GM21576 (cell line): ENCODE results near the gene OS9.
"Not testable (repeated sequence)": the region's sequence is repeated elsewhere in the genome, so short reads cannot be mapped to it uniquely, and the experiment has no call there.

Experiments
- ATAC-seq: cut with Tn5 transposase; IDR thresholded peaks from one replicate; pipeline ENCODE4 v1.9.1; 2021; ENCODE audit warnings: mild to moderate bottlenecking, moderate library complexity; ENCODE audit not compliant: unreplicated experiment

Gene OS9, protein sequence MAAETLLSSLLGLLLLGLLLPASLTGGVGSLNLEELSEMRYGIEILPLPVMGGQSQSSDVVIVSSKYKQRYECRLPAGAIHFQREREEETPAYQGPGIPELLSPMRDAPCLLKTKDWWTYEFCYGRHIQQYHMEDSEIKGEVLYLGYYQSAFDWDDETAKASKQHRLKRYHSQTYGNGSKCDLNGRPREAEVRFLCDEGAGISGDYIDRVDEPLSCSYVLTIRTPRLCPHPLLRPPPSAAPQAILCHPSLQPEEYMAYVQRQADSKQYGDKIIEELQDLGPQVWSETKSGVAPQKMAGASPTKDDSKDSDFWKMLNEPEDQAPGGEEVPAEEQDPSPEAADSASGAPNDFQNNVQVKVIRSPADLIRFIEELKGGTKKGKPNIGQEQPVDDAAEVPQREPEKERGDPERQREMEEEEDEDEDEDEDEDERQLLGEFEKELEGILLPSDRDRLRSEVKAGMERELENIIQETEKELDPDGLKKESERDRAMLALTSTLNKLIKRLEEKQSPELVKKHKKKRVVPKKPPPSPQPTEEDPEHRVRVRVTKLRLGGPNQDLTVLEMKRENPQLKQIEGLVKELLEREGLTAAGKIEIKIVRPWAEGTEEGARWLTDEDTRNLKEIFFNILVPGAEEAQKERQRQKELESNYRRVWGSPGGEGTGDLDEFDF

DNA sequence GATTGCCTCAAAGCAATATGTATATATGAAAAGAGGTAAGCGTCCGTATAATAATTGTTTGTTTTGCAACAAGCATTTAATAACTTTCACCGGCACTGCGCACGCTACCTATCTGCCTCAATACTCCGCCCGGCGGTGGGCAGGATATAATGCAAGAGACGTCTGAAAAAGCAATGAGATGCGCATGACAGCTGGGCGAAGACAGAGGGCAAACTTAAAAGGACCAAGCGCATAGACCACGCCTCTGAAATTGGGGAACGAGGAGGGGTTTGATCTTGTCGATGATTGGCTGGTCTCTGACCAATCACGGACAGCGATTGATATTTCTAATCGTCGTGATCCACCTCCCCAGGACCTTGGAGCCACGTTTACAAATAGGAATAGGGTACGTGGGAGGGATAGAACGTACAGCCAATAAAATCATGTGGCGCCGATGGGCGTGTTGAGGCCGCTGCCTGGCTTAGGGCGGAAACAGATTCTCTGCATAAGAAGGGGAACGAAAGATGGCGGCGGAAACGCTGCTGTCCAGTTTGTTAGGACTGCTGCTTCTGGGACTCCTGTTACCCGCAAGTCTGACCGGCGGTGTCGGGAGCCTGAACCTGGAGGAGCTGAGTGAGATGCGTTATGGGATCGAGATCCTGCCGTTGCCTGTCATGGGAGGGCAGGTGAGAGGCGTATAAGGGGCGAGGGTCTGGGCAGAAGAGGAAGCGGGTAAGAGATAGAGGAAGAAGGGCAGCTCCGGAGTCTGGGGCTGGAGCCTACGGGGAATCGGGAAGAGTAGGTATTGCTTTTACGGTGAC is at the start of gene OS9:
Gene OS9, plus strand, starts transcription at position 474 of the 800 bp plus-strand sequence. Its CDS starts 30 bp downstream, at position 504.
- peak; percentile 98 for ATAC-seq

DNA sequence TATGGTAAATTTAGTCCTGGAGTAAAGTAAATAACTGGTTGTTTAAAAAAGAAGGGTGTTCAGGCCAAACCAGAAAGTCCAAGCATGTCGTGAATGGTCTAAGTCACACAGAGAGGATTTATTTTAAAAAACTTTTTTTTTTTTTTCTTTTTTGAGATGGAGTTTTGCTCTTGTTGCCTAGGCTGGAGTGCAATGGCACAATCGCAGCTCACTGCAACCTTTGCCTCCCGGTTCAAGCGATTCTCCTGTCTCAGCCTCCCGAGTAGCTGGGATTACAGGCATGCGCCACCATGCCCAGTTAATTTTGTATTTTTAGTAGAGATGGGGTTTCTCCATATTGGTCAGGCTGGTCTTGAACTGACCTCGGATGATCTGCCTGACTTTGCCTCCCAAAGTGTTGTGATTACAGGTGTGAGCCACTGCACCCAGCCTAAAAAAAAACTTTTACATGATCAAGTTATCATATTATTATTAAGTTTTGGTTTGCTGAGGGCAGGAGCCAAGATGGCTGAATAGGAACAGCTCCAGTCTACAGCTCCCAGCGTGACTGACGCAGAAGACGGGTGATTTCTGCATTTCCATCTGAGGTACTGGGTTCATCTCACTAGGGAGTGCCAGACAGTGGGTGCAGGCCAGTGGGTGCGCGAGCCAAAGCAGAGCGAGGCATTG is 47.8 kb upstream of the OS9 start:
- ATAC-seq, result not testable (repeated sequence)

- ATAC-seq, result not testable (repeated sequence)
Observed at GRCh38 chr12:57646659-57647049, 47.3 kb upstream of the OS9 start.

DNA sequence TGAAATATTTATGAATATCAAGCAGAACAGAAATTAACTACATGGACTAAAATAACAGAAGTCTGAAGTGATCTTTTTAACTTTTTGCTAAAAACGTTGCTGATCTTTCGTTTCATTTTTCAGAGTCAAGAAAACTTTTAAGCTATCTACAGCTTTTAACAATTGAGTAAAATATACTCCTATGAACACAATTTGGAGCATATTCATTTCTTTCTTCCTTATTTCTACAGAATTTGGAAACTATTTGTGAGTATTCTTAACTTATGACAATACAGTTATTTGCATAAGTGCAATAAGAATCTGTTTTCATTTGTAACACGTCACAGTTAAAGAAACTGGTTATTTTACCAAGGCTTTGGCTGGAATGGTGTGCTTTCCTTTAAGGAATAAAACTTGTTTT is 39.9 kb upstream of the OS9 start:
- ATAC-seq, result no peak

GRCh38 chr12:57655541-57656240 is 38.2 kb upstream of the OS9 start:
- no peak for ATAC-seq

GRCh38 chr12:57656408-57656807 is 37.5 kb upstream of the OS9 start:
- not testable (repeated sequence) for ATAC-seq

- ATAC-seq, result no peak
Observed at GRCh38 chr12:57657744-57658143, 36.2 kb upstream of the OS9 start.

GRCh38 chr12:57658890-57659289 is 35.0 kb upstream of the OS9 start:
- ATAC-seq, result no peak

DNA sequence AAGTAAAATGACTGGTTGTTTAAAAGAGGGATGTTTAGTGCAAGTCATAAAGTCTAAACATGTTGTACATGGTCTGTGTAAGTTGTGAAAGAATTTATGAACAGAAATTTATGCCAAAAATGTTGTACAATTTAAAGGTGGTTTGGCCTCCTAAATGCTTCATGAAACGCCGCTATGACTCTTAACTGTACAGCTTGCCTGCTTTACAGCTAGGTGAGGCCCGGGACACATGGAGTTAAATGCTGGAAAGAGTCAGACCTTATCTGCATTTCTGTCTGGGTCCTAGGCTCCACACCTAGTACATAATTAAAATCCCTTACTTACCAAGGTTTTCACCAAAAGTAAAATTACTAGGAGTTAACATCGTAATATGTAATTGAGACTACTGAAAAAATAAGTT is 32.6 kb upstream of the OS9 start:
- ATAC-seq, result no peak

DNA sequence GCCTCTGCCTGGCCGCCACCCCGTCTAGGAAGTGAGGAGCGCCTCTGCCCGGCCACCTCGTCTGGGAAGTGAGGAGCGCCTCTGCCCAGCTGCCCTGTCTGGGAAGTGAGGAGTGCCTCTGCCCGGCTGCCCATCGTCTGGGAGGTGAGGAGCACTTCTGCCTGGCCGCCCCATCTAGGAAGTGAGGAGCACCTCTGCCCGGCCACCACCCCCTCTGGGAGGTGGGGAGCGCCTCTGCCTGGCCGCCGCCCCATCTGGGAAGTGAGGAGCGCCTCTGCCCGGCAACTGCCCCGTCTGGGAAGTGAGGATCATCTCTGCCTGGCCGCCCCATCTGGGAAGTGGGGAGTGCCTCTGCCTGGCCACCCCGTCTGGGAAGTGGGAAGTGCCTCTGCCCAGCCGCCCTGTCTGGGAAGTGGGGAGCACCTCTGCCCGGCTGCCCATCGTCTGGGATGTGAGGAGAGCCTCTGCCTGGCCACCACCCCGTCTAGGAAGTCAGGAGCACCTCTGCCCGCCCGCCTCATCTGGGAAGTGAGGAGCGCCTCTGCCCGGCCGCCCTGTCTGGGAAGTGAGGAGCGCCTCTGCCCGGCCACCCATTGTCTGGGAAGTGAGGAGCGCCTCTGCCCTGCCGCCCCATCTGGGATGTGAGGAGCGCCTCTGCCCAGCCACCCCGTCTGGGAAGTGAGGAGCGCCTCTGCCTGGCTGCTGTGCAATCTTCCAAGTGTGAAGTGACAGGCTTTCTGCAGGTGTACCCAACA is 28.7 kb upstream of the OS9 start:
- ATAC-seq, result not testable (repeated sequence)

GRCh38 chr12:57666897-57667296 is 27.0 kb upstream of the OS9 start:
- no peak for ATAC-seq

GRCh38 chr12:57669691-57670090 is 24.2 kb upstream of the OS9 start:
- not testable (repeated sequence) for ATAC-seq

DNA sequence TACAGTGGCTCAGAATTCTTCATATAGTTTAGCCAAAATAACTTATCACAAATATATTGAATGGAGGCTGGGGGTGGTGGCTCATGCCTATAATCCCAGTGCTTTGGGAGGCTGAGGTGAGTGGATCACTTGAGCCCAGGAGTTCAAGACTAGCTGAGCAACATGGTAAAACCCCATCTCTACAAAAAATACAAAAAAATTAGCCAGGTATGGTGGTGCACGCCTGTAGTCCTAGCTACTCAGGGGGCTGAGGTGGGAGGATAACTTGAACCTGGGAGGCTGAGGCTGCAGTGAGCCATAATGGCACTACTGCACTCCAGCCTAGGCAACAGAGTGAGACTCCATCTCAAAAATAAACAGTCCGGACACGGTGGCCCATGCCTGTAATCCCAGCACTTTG is 22.1 kb upstream of the OS9 start:
- not testable (repeated sequence) for ATAC-seq

DNA sequence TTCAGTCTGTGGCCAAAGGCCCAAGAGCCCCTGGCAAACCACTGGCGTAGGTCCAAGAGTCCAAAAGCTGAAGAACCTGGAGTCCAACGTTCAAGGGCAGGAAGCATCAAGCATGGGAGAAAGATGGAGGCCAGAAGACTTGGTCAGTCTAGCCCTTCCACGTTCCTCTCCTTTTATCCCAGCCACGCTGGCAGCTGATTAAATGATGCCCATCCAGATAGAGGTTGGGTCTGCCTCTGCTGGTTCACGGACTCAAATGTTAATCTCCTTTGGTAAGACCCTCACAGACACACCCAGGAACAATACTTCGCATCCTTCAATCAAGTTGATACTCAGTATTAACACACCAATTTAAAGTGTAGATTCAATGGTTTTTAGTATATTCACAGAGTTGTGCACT is 21.1 kb upstream of the OS9 start:
- ATAC-seq, result no peak

GRCh38 chr12:57674691-57675090 is 19.2 kb upstream of the OS9 start:
- ATAC-seq, result no peak

DNA sequence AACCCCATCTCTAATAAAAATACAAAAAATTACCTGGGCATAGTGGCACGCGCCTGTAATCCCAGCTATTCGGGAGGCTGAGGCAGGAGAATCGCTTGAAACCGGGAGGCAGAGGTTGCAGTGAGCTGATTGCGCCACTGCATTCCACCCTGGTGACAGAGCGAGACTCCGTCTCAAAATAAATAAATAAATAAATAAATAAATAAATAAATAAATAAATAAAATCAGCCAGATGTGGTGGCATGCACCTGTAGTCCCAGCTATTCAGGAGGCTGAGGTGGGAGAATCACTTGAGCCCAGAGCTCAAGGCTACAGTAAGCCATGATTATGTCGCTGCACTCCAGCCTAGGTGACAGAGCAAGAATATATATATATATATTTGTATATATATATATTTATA is 16.0 kb upstream of the OS9 start:
- ATAC-seq, result not testable (repeated sequence)

DNA sequence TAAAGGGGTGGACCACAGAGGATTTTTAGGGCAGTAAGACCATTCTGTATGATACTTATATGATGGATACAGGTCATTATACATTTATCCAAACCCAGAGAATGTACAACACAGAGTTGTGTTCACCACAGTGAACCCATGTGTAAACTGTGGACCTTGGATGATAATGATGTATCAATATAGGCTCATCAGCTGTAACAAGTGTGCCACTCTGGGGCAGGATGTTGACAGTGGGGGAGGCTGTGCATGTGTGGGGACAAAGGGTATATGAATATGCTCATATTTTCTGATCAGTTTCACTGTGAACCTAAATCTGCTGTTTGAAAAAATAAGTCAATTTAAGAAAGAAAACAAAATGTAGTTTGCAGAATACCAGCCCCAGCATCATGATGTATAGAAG is 14.2 kb upstream of the OS9 start:
- no peak for ATAC-seq

- no peak for ATAC-seq
Observed at GRCh38 chr12:57687862-57688261, 6.1 kb upstream of the OS9 start.

DNA sequence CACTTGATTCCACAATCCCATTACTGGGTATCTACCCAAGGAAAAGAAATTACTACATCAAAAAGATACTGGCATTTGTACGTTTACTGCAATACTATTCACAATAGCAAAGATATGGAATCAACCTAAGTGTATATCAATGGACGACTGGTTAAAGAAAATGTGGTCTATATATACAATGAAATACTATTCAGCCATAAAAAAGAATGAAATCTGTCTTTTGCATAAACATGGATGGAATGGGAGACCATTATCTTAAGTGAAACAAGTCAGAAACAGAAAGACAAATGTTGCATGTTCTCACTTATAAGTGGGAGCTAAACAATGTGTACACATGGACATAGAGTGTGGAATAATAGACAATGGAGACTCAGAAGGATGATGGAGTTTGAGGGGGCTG is 5.0 kb upstream of the OS9 start:
- no peak for ATAC-seq

GRCh38 chr12:57692500-57692899 is 1.4 kb upstream of the OS9 start:
- no peak for ATAC-seq
